Mononuclear cell (primary cell): ENCODE results near the gene TMPRSS6. TPM values are rescaled to one million over a fixed set of nuclear protein-coding genes. Genes with fewer than 3 reads are reported as not detected.

Experiments used
- H3K27me3 ChIP-seq: 2 replicates; pipeline ENCODE4 v1.6.0; 2011; ENCODE audit warnings: low read length, control low read depth; ENCODE audit not compliant: insufficient read depth
- H3K4me1 ChIP-seq: 2 replicates; pipeline ENCODE4 v1.5.1; 2011; ENCODE audit warnings: mild to moderate bottlenecking, low read length, control low read depth; ENCODE audit not compliant: insufficient read depth
- H3K4me3 ChIP-seq: 2 replicates; pipeline ENCODE4 v1.5.1; 2011; ENCODE audit warnings: mild to moderate bottlenecking, low read length, moderate library complexity
- H3K9me3 ChIP-seq: 2 replicates; pipeline ENCODE4 v1.5.1; 2011; ENCODE audit warnings: low read depth, mild to moderate bottlenecking, control low read depth, low read length
- total RNA-seq: library from RNA; depleted of rRNA; stranded (reverse); fragments of >200 nt; gene quantifications from one replicate; pipeline ENCODE4 v1.2.3, GENCODE V29; 2012

The TMPRSS6 gene
- total RNA-seq, 1 donor, result under 0.01 TPM

DNA sequence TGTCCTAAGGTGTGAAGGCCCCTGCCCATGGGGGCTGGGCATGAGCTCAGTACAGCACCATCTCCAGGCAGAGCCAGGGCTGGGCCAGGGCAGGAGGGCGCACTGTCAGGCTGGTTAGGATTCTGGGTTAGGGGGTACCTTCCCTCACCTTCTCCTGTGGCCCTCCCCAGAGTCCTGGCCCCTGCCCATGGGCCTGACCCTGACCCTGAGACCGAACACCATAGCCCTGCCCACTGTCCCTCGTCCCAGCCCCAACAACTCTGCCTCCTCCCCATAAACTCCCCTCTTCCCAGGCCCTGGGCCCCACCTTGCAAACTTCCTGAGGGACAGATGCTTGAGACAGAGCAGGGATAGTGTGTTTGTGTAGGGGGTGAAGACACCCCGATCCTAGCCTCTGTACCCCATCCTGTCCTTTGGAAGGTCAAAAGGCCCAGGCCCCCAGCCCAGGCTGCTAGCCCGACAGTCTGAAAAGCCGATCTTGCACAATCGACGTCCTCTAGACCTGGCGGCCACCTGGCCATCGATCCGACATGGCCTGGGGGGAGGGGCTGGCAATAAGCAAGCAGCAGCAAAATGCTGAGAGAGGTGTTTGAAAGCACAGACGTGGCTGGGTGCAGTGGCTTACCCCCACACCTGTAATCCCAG lies 2.7 kb upstream of the TMPRSS6 start:
- Histone ChIP-seq H3K4me1 (no peaks in the 10 kb centered on the region), H3K4me3 (no peak overlapping the region), H3K9me3 (no peaks in the 10 kb centered on the region)

DNA sequence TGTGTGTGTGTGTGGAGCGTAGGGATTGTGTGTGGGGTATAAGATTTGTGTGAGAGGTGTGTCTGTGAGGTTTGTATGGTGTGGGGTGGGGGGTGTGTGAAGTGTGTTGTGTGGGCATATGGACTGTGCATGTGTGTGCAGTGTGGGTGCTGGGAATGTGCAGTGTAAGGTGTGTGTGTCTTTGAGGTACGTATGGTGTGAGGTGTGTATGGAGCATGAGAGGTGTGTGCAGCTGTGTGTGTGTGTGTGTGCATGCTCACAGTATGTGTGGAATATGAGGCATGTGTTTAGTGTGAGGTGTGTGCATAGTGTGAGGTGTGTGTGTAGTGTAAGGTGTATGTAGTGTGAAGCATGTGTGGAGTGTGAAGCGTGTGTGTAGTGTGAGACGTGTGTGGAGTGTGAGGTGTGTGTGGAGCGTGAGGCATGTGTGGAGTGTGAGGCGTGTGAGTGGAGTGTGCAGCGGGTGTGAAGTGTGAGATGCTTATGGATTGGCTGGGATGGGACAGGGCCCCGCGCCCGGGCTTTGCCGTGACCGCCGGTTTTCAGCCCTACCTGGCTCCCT lies 1.7 kb upstream of the TMPRSS6 start:
- H3K4me1 ChIP-seq, result no peaks in the 10 kb centered on the region
- no peaks in the 10 kb centered on the region for H3K9me3 ChIP-seq
- no peaks in the 10 kb centered on the region for H3K27me3 ChIP-seq
- no peak overlapping the region for H3K4me3 ChIP-seq

More for the DNA sequence above, 2.7 kb upstream of the TMPRSS6 start:
- H3K27me3 ChIP-seq, result no peaks in the 10 kb centered on the region

- no peaks in the 10 kb centered on the region for H3K27me3 ChIP-seq
Observed at GRCh38 chr22:37107816-37108621, 1.5 kb downstream of the TMPRSS6 start.

DNA sequence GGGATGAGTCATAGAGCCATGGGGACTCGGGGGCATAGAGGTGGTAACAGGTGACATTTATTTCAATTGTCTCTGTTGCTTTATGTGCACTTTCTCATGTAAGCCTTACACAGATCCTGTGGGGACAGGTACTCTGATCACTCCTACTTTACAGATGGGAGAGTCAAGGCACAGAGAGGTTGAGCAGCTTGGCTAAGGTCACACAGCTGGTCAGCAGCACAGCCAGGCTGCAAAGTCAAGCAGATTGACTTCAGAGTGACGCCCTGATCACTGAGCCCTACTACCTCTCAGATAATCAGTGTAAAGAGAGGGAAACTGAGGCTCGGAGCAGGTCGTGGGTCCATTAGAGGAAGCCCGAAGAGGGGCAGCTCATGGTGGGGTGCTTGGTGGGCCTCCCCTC lies 3.5 kb downstream of the TMPRSS6 start:
- H3K9me3 ChIP-seq, result no peaks in the 10 kb centered on the region
- H3K4me1 ChIP-seq, result no peaks in the 10 kb centered on the region
- no peak overlapping the region for H3K4me3 ChIP-seq
- H3K27me3 ChIP-seq, result no peaks in the 10 kb centered on the region

More at GRCh38 chr22:37107816-37108621, 1.5 kb downstream of the TMPRSS6 start:
- H3K4me3 ChIP-seq, result no peak overlapping the region
- no peaks in the 10 kb centered on the region for H3K4me1 ChIP-seq
- no peaks in the 10 kb centered on the region for H3K9me3 ChIP-seq

GRCh38 chr22:37105154-37105553 lies 4.4 kb downstream of the TMPRSS6 start:
- Histone ChIP-seq H3K9me3 (no peaks in the 10 kb centered on the region), H3K4me1 (no peaks in the 10 kb centered on the region), H3K27me3 (no peaks in the 10 kb centered on the region), H3K4me3 (no peak overlapping the region)

DNA sequence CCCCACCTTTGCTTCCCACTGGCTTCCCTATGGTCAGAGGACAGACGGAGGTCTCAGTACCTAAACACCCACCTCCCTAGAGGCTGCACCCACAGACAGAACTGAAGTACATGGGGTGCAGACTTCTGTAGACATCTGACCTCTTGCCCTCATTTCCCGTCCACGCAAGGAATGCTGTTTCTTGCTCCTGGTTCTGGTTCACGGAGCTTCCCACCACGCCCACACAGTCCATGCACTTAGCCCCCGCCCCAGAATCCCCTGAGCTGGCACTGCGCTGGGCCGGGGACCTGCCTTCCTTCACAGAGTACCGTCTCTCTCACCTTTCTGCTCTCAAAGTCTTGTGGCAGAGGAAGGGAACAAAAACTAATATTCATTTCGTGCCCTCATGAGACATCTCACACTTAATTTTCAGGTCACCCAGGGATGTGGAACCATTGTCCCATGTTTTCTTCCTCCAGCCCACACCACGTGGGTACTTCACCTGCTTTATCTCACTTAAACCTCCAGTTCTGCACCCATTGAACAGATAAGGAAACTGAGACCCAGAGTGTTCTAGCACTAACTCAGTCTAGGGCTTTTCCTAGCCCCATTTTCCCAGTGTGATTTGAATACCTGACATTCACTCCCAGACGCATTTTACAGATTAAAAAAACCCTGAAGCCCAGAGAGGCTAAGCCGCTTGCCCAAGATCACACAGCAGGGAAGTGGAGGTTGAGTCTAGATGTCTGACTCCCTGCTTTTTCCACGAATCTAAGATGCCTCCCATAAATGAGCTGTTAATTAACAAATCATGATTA lies 5.7 kb downstream of the TMPRSS6 start:
- H3K4me3 ChIP-seq, result no peak overlapping the region
- H3K4me1 ChIP-seq, result no peaks in the 10 kb centered on the region
- H3K27me3 ChIP-seq, result no peaks in the 10 kb centered on the region
- H3K9me3 ChIP-seq, result no peaks in the 10 kb centered on the region

- H3K9me3 ChIP-seq, result no peaks in the 10 kb centered on the region
- H3K4me3 ChIP-seq, result no peak overlapping the region
- no peaks in the 10 kb centered on the region for H3K27me3 ChIP-seq
- H3K4me1 ChIP-seq, result no peaks in the 10 kb centered on the region
Observed at GRCh38 chr22:37103151-37103550, 6.4 kb downstream of the TMPRSS6 start.

DNA sequence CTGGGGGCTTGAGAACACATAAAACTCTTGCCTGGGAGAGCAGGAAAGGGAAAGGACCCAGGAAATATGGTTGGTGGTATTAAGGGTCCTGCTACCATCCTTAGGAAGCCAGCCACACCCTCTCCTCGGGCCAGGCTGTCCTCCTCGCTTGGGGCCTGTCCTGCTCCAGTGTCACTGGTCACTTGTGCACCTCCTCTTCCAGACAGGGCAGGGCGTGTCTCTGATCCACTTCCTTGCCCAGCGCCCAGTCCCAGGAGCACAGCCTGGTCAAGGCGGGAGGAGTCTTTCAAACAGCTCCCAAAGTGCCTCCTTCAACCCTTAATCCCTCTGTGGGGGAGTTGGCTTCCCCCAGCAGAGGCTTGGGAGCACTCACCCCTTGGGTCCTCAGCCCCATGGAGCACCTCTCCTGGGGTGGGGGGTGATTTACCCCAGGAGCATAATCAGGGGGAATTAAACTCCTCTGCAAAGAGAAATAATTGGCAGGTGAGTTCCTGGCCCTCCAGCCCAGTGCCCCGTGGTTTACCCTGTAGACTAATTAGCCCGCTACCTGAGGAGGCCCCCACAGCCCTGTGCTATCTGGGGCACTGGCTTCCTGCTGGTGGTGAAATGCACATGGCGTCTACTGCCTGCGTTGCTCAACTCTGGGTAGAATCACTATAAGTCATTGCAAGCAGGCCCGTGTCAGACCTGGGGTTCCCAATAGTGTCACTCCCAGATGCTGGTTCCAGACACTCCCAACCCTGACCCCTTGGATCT lies 8.0 kb downstream of the TMPRSS6 start:
- no peaks in the 10 kb centered on the region for H3K9me3 ChIP-seq
- H3K27me3 ChIP-seq, result no peaks in the 10 kb centered on the region
- no peak overlapping the region for H3K4me3 ChIP-seq
- H3K4me1 ChIP-seq, result no peaks in the 10 kb centered on the region

DNA sequence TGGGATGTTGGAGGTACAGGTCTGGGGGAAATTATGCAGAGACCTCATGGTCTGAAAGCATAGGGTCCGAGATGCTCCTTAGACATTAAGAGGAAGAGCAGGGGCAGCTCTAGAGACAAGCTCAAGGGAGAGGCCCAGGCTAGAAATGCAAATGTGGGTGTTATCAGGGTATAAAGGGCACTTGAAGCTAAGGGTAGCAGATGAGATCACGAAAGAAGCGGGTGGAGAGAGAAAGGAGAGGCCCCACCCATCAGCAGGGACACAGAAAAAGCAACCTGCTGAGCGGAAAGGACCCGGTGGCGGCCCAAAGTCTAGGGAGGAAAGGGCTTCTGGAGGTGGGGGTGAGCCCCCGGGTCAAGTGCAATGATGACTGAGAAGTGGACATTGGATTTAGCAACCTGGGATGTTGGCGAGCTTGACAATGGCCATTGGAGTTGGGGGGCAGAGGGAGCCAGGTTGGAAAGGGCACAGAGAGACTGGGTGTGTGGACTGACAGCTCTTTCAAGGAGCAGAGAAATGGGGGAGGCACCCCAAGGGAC lies 8.9 kb downstream of the TMPRSS6 start:
- Histone ChIP-seq H3K4me1 (no peaks in the 10 kb centered on the region), H3K4me3 (no peak overlapping the region), H3K27me3 (no peaks in the 10 kb centered on the region), H3K9me3 (no peaks in the 10 kb centered on the region)

GRCh38 chr22:37098976-37099591 lies 10.4 kb downstream of the TMPRSS6 start:
- no peak overlapping the region for H3K4me3 ChIP-seq
- no peaks in the 10 kb centered on the region for H3K4me1 ChIP-seq
- H3K9me3 ChIP-seq, result no peaks in the 10 kb centered on the region
- no peaks in the 10 kb centered on the region for H3K27me3 ChIP-seq

DNA sequence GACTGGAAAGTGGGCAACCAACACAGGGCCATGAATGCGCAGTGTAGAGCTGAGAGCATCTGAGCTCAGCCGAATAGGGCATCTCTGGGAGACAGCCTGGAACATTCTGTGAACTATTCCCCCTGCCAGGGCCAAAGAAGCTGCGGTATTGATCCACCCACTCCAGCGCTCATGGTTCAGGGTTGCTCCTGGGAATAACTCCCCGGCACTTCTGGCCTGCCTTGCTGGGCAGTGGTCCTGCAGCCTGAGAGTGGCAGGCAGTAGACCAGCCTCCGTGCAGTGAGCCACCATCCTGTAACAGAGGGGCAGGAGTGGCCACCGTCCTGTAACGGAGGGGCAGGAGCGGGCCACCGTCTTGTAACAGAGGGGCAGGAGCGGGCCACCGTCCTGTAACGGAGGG lies 12.2 kb downstream of the TMPRSS6 start:
- H3K27me3 ChIP-seq, result no peaks in the 10 kb centered on the region
- H3K4me1 ChIP-seq, result no peaks in the 10 kb centered on the region
- H3K9me3 ChIP-seq, result no peaks in the 10 kb centered on the region
- no peak overlapping the region for H3K4me3 ChIP-seq

DNA sequence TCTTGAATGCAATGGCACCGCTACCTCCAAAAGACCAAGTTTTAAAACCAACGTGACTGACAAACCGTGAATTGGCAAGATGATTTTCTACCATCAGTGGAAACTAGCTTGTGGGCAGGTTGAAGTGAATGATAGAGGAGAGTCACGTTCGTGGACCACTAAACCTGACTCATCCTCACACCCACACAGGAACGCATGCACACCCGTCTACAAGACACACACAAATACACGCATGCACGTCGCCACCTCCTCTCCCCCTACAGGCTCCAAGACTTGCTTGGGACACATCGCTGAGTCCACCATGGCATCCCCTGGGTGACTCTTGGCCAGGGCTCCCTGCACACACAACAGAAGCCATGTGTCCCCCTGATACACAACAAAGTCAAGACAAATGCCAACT lies 14.4 kb downstream of the TMPRSS6 start:
- Histone ChIP-seq H3K4me3 (no peak overlapping the region), H3K9me3 (no peaks in the 10 kb centered on the region), H3K4me1 (no peaks in the 10 kb centered on the region), H3K27me3 (no peaks in the 10 kb centered on the region)

DNA sequence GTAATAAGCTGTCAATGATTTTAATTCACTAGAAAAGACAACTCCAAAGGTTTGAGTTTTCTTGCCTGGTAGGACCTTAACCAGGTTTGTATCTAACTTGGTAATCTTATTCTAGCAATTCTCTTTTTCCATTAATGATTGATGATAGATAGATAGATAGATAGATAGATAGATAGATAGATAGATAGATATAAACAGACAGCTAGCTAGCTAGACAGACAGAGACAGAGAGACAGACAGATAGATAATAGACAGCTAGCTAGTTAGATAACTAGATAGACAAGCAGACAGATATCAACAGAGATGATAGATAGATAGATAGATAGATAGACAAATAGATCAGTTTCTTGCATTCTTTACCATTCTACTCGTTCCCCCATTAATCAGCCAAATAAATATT lies 15.3 kb downstream of the TMPRSS6 start:
- no peaks in the 10 kb centered on the region for H3K27me3 ChIP-seq
- H3K9me3 ChIP-seq, result no peaks in the 10 kb centered on the region
- H3K4me1 ChIP-seq, result no peaks in the 10 kb centered on the region
- H3K4me3 ChIP-seq, result no peak overlapping the region

GRCh38 chr22:37092997-37093396 lies 16.5 kb downstream of the TMPRSS6 start:
- Histone ChIP-seq H3K4me3 (no peak overlapping the region), H3K9me3 (no peaks in the 10 kb centered on the region), H3K27me3 (no peaks in the 10 kb centered on the region), H3K4me1 (no peaks in the 10 kb centered on the region)
